Midbrain (tissue), 1 donor: ENCODE measurements around the gene SPSB3.
"Not testable (repeated sequence)": the region's sequence is repeated elsewhere in the genome, so short reads cannot be mapped to it uniquely, and the experiment has no call there.

Experiments used
- DNase-seq: peaks from one replicate; lab custom pipeline; 2025; lab: John Stamatoyannopoulos, UW

The SPSB3 gene

GRCh38 chr16:1816396-1817275 lies 34.3 kb upstream of the SPSB3 start:
- no peak for DNase-seq

GRCh38 chr16:1815461-1815860 lies 33.1 kb upstream of the SPSB3 start:
- DNase-seq, result no peak

GRCh38 chr16:1812732-1813163 lies 30.4 kb upstream of the SPSB3 start:
- DNase-seq, result peak; percentile 0

GRCh38 chr16:1810536-1810935 lies 28.2 kb upstream of the SPSB3 start:
- DNase-seq, result no peak

- DNase-seq, result no peak
Observed at GRCh38 chr16:1810106-1810505, 27.7 kb upstream of the SPSB3 start.

- DNase-seq, result no peak
Observed at GRCh38 chr16:1809281-1809801, 27.0 kb upstream of the SPSB3 start.

GRCh38 chr16:1808691-1809090 lies 26.3 kb upstream of the SPSB3 start:
- no peak for DNase-seq

- DNase-seq, result no peak
Observed at GRCh38 chr16:1807626-1808025, 25.3 kb upstream of the SPSB3 start.

GRCh38 chr16:1800701-1801100 lies 18.3 kb upstream of the SPSB3 start:
- DNase-seq, result no peak

GRCh38 chr16:1799263-1799662 lies 16.9 kb upstream of the SPSB3 start:
- DNase-seq, result not testable (repeated sequence)

- DNase-seq, result no peak
Observed at GRCh38 chr16:1794908-1795666, 12.7 kb upstream of the SPSB3 start.

- DNase-seq, result no peak
Observed at GRCh38 chr16:1794221-1794871, 12.0 kb upstream of the SPSB3 start.

GRCh38 chr16:1793578-1794220 lies 11.3 kb upstream of the SPSB3 start, which contains the start of gene IGFALS:
IGFALS (minus strand) TSS chr16:1793705; CDS start chr16:1793652, 53 bp downstream.
- no peak for DNase-seq

- no peak for DNase-seq
Observed at GRCh38 chr16:1792836-1793577, 10.6 kb upstream of the SPSB3 start.

GRCh38 chr16:1791943-1792812 lies 9.8 kb upstream of the SPSB3 start:
- no peak for DNase-seq

- DNase-seq, result no peak
Observed at GRCh38 chr16:1791256-1791942, 9.0 kb upstream of the SPSB3 start.

- DNase-seq, result no peak
Observed at GRCh38 chr16:1790611-1791255, 8.4 kb upstream of the SPSB3 start.

- DNase-seq, result no peak
Observed at GRCh38 chr16:1790261-1790610, 7.9 kb upstream of the SPSB3 start.

GRCh38 chr16:1789643-1790045 lies 7.3 kb upstream of the SPSB3 start:
- DNase-seq, result no peak
